ENCODE data around the gene PIK3AP1.

The PIK3AP1 gene

DNA sequence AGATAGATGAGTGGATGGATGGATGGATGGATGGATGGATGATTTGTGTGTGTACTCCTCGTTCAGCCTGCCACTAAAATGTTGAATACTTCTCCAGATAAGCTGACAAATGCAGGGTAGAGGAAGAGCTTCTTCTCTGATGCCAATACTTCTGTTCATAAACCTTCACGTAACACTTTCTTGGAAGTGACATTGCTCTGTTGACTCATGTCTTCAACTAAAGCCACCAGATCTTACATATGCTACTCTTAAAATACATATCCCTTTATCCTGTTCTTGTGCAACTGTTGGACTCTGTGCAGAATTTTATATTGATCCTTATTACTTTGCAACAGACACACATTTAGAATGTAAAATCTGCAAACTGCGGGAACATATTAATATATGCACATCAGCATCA, 26.9 kb downstream of the PIK3AP1 start:
- Histone ChIP-seq H3K27me3 (ENCODE audit: control insufficient read depth, insufficient read depth, low read length) (peaks cover 3% of the 10 kb centered on the region), H3K36me3 (ENCODE audit: insufficient read depth, low read length) (no peaks in the 10 kb centered on the region), H3K4me3 (ENCODE audit: low read length) (no peak overlapping the region), H3K9ac (ENCODE audit: low read depth, low read length) (no peak overlapping the region), H3K4me1 (ENCODE audit: control insufficient read depth, insufficient read depth, low read length) (peaks cover 5% of the 10 kb centered on the region), H3K4me2 (ENCODE audit: low read length) (no peak overlapping the region), H3K9me3 (replicated peaks; ENCODE audit: low read length) (no peaks in the 10 kb centered on the region)

DNA sequence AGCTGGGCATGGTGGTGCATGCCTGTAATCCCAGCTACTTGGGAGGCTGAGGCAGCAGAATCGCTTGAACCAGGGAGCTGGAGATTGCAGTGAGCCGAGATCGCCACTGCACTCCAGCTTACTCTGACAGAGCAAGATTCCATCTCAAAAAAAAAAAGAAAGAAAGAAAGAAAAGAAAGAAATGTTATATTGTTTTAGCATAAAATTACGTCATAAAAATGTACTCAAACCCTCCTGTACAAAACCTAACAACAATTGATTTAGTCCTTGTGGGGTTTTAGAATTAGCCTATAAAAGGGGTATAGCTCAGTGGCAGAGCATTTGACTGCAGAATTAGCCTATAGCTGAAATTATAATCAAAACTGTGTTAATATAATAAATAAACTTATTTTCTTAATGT, 27.9 kb downstream of the PIK3AP1 start:
- H3K4me1 ChIP-seq (ENCODE audit: control insufficient read depth, insufficient read depth, low read length): peaks cover 5% of the 10 kb centered on the region
- peaks cover 3% of the 10 kb centered on the region for H3K27me3 ChIP-seq (ENCODE audit: control insufficient read depth, insufficient read depth, low read length)
- no peak overlapping the region for H3K4me3 ChIP-seq (ENCODE audit: low read length)
- H3K36me3 ChIP-seq (ENCODE audit: insufficient read depth, low read length): no peaks in the 10 kb centered on the region
- no peak overlapping the region for H3K9ac ChIP-seq (ENCODE audit: low read depth, low read length)
- H3K4me2 ChIP-seq (ENCODE audit: low read length): no peak overlapping the region
- H3K9me3 ChIP-seq (replicated peaks; ENCODE audit: low read length): no peaks in the 10 kb centered on the region

DNA sequence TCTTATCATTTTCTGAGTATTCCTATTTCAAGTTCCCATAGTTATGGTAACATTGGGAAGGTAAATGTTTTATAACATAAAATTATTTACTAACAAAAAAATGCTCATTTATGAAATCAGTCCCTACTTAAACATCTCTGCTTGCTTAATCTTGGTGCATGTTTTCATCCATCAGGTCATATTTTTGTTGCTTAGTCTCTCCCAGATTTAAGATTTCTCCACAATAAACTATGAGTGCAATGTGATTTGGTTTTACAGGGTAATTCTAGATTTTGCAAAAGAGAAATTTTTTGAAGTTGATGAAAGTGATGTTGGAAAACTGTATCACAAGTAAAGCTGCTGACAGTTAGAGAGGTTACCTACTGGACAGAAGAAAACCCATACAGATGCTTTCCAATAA, 28.6 kb downstream of the PIK3AP1 start:
- Histone ChIP-seq H3K9ac (ENCODE audit: low read depth, low read length) (no peak overlapping the region), H3K9me3 (replicated peaks; ENCODE audit: low read length) (no peaks in the 10 kb centered on the region), H3K36me3 (ENCODE audit: insufficient read depth, low read length) (no peaks in the 10 kb centered on the region), H3K4me2 (ENCODE audit: low read length) (no peak overlapping the region), H3K4me1 (ENCODE audit: control insufficient read depth, insufficient read depth, low read length) (peaks cover 5% of the 10 kb centered on the region), H3K4me3 (ENCODE audit: low read length) (no peak overlapping the region), H3K27me3 (ENCODE audit: control insufficient read depth, insufficient read depth, low read length) (peaks cover 3% of the 10 kb centered on the region)

DNA sequence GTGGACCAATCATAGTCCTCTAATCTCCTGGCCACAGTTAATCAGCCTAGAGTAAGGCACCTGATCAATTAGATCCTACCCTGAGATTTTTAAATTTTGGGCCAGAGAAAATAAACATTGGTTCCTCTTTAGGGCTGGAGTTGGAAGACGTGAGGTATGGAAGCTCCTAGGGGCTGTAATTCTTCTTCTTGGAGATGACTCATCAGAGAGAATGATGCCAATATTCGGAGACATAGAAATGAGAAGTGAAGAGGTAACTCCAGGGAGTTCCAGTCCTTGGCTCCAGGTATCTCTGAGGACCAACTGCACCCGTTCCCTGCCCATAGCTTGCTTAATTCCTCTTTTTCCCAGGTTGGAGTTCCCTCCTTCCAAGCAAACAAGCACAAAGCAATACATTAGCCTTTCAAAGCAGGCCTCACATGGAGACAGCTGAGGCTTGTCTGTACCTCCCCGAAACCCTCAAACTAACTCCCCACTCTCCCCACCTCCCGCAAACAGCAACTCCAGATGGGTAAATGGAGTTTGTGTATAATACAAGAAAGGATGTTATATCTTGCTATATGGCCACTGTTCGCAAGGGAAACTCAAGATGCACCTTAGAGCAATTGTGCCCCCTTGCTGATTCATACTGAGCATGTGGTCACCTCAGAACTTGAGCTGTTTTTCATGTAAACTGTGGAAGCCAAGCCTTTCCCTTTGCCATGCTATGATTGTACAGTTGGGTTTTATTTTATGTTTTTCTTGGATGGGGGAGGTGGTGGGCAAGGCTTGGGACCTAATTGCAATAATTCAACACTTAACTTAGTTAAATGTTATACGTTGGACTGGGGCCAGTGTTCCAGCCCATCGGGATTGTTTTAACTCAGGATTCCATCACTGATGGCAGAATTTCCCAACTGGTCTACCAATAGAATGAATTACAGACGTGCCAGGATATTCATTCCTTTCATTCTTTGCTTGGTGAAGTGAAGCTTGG, 29.3 kb downstream of the PIK3AP1 start:
- Histone ChIP-seq H3K27me3 (ENCODE audit: control insufficient read depth, insufficient read depth, low read length) (peaks cover 3% of the 10 kb centered on the region), H3K4me1 (ENCODE audit: control insufficient read depth, insufficient read depth, low read length) (peaks cover 5% of the 10 kb centered on the region), H3K4me3 (ENCODE audit: low read length) (no peak overlapping the region), H3K4me2 (ENCODE audit: low read length) (no peak overlapping the region), H3K9me3 (replicated peaks; ENCODE audit: low read length) (no peaks in the 10 kb centered on the region), H3K9ac (ENCODE audit: low read depth, low read length) (no peak overlapping the region), H3K36me3 (ENCODE audit: insufficient read depth, low read length) (no peaks in the 10 kb centered on the region)

- H3K4me1 ChIP-seq (ENCODE audit: control insufficient read depth, insufficient read depth, low read length): peaks cover 7% of the 10 kb centered on the region
Measured at GRCh38 chr10:96688789-96689188, 31.5 kb downstream of the PIK3AP1 start.

GRCh38 chr10:96687317-96688012, 32.8 kb downstream of the PIK3AP1 start:
- Histone ChIP-seq H3K4me2 (ENCODE audit: low read length) (no peak overlapping the region), H3K9ac (ENCODE audit: low read depth, low read length) (no peak overlapping the region), H3K36me3 (ENCODE audit: insufficient read depth, low read length) (no peaks in the 10 kb centered on the region), H3K4me1 (ENCODE audit: control insufficient read depth, insufficient read depth, low read length) (peaks cover 14% of the 10 kb centered on the region), H3K4me3 (ENCODE audit: low read length) (no peak overlapping the region), H3K27me3 (ENCODE audit: control insufficient read depth, insufficient read depth, low read length) (no peaks in the 10 kb centered on the region), H3K9me3 (replicated peaks; ENCODE audit: low read length) (no peaks in the 10 kb centered on the region)

More at GRCh38 chr10:96688789-96689188, 31.5 kb downstream of the PIK3AP1 start:
- Histone ChIP-seq H3K36me3 (ENCODE audit: insufficient read depth, low read length) (no peaks in the 10 kb centered on the region), H3K9ac (ENCODE audit: low read depth, low read length) (no peak overlapping the region), H3K4me2 (ENCODE audit: low read length) (no peak overlapping the region), H3K4me3 (ENCODE audit: low read length) (no peak overlapping the region), H3K9me3 (replicated peaks; ENCODE audit: low read length) (no peaks in the 10 kb centered on the region), H3K27me3 (ENCODE audit: control insufficient read depth, insufficient read depth, low read length) (no peaks in the 10 kb centered on the region)

DNA sequence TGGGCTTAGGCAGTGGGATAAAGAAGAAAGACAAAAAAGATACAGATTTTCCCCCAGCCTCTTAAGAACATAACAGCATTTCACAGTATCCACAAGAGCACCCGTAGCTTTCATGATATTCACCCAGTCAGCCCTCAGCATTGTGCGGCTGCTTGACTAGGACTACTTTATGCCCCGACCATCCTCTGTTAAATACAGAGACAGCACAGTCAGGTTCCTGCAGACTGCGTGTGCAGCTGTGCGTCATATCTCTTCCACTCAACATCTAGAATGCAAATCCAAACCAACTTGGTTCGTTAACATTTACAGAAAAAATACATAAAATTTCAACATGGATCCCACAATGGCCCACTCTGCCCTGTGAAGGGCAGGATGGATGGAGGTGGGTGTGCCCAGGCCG, 33.8 kb downstream of the PIK3AP1 start:
- Histone ChIP-seq H3K9ac (ENCODE audit: low read depth, low read length) (no peak overlapping the region), H3K4me1 (ENCODE audit: control insufficient read depth, insufficient read depth, low read length) (peaks cover 14% of the 10 kb centered on the region), H3K27me3 (ENCODE audit: control insufficient read depth, insufficient read depth, low read length) (no peaks in the 10 kb centered on the region), H3K4me2 (ENCODE audit: low read length) (no peak overlapping the region), H3K4me3 (ENCODE audit: low read length) (no peak overlapping the region), H3K36me3 (ENCODE audit: insufficient read depth, low read length) (no peaks in the 10 kb centered on the region), H3K9me3 (replicated peaks; ENCODE audit: low read length) (no peaks in the 10 kb centered on the region)

GRCh38 chr10:96685306-96685705, 35.0 kb downstream of the PIK3AP1 start:
- peaks cover 9% of the 10 kb centered on the region for H3K4me1 ChIP-seq (ENCODE audit: control insufficient read depth, insufficient read depth, low read length)

GRCh38 chr10:96684826-96685225, 35.5 kb downstream of the PIK3AP1 start:
- H3K36me3 ChIP-seq (ENCODE audit: insufficient read depth, low read length): no peaks in the 10 kb centered on the region
- H3K27me3 ChIP-seq (ENCODE audit: control insufficient read depth, insufficient read depth, low read length): no peaks in the 10 kb centered on the region
- no peak overlapping the region for H3K9ac ChIP-seq (ENCODE audit: low read depth, low read length)
- no peak overlapping the region for H3K4me2 ChIP-seq (ENCODE audit: low read length)
- H3K9me3 ChIP-seq (replicated peaks; ENCODE audit: low read length): no peaks in the 10 kb centered on the region
- no peak overlapping the region for H3K4me3 ChIP-seq (ENCODE audit: low read length)
- H3K4me1 ChIP-seq (ENCODE audit: control insufficient read depth, insufficient read depth, low read length): peaks cover 9% of the 10 kb centered on the region

More at GRCh38 chr10:96685306-96685705, 35.0 kb downstream of the PIK3AP1 start:
- no peak overlapping the region for H3K4me2 ChIP-seq (ENCODE audit: low read length)
- no peaks in the 10 kb centered on the region for H3K27me3 ChIP-seq (ENCODE audit: control insufficient read depth, insufficient read depth, low read length)
- no peak overlapping the region for H3K4me3 ChIP-seq (ENCODE audit: low read length)
- H3K36me3 ChIP-seq (ENCODE audit: insufficient read depth, low read length): no peaks in the 10 kb centered on the region
- no peak overlapping the region for H3K9ac ChIP-seq (ENCODE audit: low read depth, low read length)
- no peaks in the 10 kb centered on the region for H3K9me3 ChIP-seq (replicated peaks; ENCODE audit: low read length)

- Histone ChIP-seq H3K9ac (ENCODE audit: low read depth, low read length) (no peak overlapping the region), H3K4me2 (ENCODE audit: low read length) (no peak overlapping the region), H3K4me1 (ENCODE audit: control insufficient read depth, insufficient read depth, low read length) (peaks cover 9% of the 10 kb centered on the region), H3K4me3 (ENCODE audit: low read length) (no peak overlapping the region), H3K9me3 (replicated peaks; ENCODE audit: low read length) (no peaks in the 10 kb centered on the region), H3K36me3 (ENCODE audit: insufficient read depth, low read length) (no peaks in the 10 kb centered on the region), H3K27me3 (ENCODE audit: control insufficient read depth, insufficient read depth, low read length) (no peaks in the 10 kb centered on the region)
Measured at GRCh38 chr10:96683710-96684109, 36.6 kb downstream of the PIK3AP1 start.

- Histone ChIP-seq H3K36me3 (ENCODE audit: insufficient read depth, low read length) (no peaks in the 10 kb centered on the region), H3K4me1 (ENCODE audit: control insufficient read depth, insufficient read depth, low read length) (peaks cover 9% of the 10 kb centered on the region), H3K4me3 (ENCODE audit: low read length) (no peak overlapping the region), H3K9me3 (replicated peaks; ENCODE audit: low read length) (no peaks in the 10 kb centered on the region), H3K4me2 (ENCODE audit: low read length) (no peak overlapping the region), H3K9ac (ENCODE audit: low read depth, low read length) (no peak overlapping the region), H3K27me3 (ENCODE audit: control insufficient read depth, insufficient read depth, low read length) (no peaks in the 10 kb centered on the region)
Measured at GRCh38 chr10:96683065-96683464, 37.2 kb downstream of the PIK3AP1 start.

Measured in skeletal muscle satellite cell (primary cell).